ENCODE results near the gene ANKMY1. TPM values are rescaled to one million over a fixed set of nuclear protein-coding genes. Genes with fewer than 3 reads are reported as not detected.

The ANKMY1 gene
- total and polyA plus RNA-seq, 2 of the 8 experiments (the other 6 are each of a cell fraction or from before 2014, with no cell fraction given), result 4.5 to 4.8 TPM

DNA sequence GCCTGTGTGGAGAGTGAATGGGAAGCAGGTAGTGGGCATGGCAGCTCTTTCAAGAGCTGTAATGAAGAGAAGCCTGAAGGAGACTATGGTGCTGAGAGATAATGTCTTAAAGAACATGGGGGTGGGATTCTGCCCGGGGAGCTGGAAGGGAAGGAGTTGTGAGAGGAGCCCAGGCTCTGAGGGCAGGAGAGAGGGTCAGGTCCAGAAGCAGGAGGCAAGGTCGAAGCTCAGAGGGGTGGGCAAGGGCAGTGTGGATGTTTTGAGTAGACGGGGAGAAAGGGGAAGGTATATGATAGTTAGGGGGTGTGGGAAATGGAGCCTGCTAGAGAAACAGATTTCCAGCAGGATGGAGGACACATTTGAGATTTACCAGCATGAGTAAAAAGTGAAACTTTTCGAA, 30.9 kb upstream of the ANKMY1 start:
- peaks cover 12% of the 10 kb centered on the region; the same call in 1 of the 2 replicates for H3K23me2 ChIP-seq (ENCODE audit: low read depth, low read length)
- no peak overlapping the region for H2BK120ac ChIP-seq (replicated peaks; ENCODE audit: low read depth, low read length)
- DNase-seq (ENCODE audit: low read depth in 1 of 2, low spot score in 2 of 2) (no peak), FAIRE-seq (no peak)
- no peak overlapping the region for H4K5ac ChIP-seq (ENCODE audit: insufficient read length, low read depth, low read length)
- ChIA-PET CTCF (ENCODE audit: partially characterized antibody) (interaction anchor here (0.8 to 5.1 kb wide), 7 partner anchors 8 to 150 kb away, joined by 3 to 37 read pairs (median 4); no protein-coding TSS in a partner anchor), POLR2A (ENCODE audit: partially characterized antibody) (interaction anchor here (1.1 to 1.5 kb wide), 3 partner anchors 9 to 22 kb away, joined by 3 to 5 read pairs (median 4); no protein-coding TSS in a partner anchor)
- no peak overlapping the region for H3K27ac ChIP-seq (ENCODE audit: low read depth, low read length)
- no peak overlapping the region for H3K56ac ChIP-seq (replicated peaks; ENCODE audit: insufficient read length, low read depth, low read length)
- H3K4me3 ChIP-seq (ENCODE audit: extremely low read depth in 1 of 4, insufficient read depth in 2 of 4, low read depth in 3 of 4, low read length in 4 of 4), result no peak overlapping the region
- no peak overlapping the region for H4K8ac ChIP-seq (ENCODE audit: extremely low read depth, insufficient read depth, low read length)
- no peak overlapping the region for H3K4ac ChIP-seq (replicated peaks; ENCODE audit: insufficient read length, low read depth, low read length)
- H3K27me3 ChIP-seq (replicated peaks in 1 of 4; ENCODE audit: control insufficient read depth in 3 of 4, extremely low read depth in 1 of 4, insufficient read depth in 3 of 4, low read length in 3 of 4), result no peaks in the 10 kb centered on the region
- H3K4me2 ChIP-seq (ENCODE audit: insufficient read depth in 1 of 2, low read depth in 2 of 2, low read length in 2 of 2), result no peak overlapping the region; a peak in 1 of 4 replicates
- peaks cover 0 to 14% (median 11%) of the 10 kb centered on the region in 4 experiments; a peak in 6 of 7 replicates for H3K4me1 ChIP-seq (replicated peaks in 1 of 4; ENCODE audit: control insufficient read depth in 3 of 4, insufficient read depth in 4 of 4, low read length in 3 of 4)
- H4K91ac ChIP-seq (replicated peaks; ENCODE audit: insufficient read length, low read length), result no peak overlapping the region
- no peak overlapping the region for H3K23ac ChIP-seq (ENCODE audit: insufficient read length)
- peaks cover 0 to 8% (median 6%) of the 10 kb centered on the region in 4 experiments; a peak in 4 of 8 replicates for H3K36me3 ChIP-seq (ENCODE audit: control insufficient read depth in 2 of 4, insufficient read depth in 4 of 4, low read length in 3 of 4)
- H2AK5ac ChIP-seq (ENCODE audit: low read depth, low read length), result no peak overlapping the region
- no peak overlapping the region for H2BK15ac ChIP-seq (ENCODE audit: low read length)
- H2BK12ac ChIP-seq (ENCODE audit: low read depth, low read length), result no peak overlapping the region
- no peaks in the 10 kb centered on the region for H3K9me3 ChIP-seq (ENCODE audit: insufficient read depth in 2 of 2, low read depth in 1 of 2, low read length in 1 of 2)
- peaks cover 4 to 45% of the 10 kb centered on the region in 2 experiments; a peak in 3 of 4 replicates for H3K79me2 ChIP-seq (ENCODE audit: control insufficient read depth in 1 of 2, insufficient read depth in 2 of 2, low read length in 2 of 2)
- H2AFZ ChIP-seq (ENCODE audit: low read length), result no peak overlapping the region
- H3K14ac ChIP-seq (ENCODE audit: insufficient read length), result no peak overlapping the region
- peaks cover 17% of the 10 kb centered on the region for H3K79me1 ChIP-seq (ENCODE audit: low read depth, low read length)
- no peak overlapping the region for H2BK20ac ChIP-seq (ENCODE audit: low read length)
- H2BK5ac ChIP-seq (ENCODE audit: low read depth, low read length), result no peak overlapping the region
- H3K9ac ChIP-seq (replicated peaks in 1 of 4; ENCODE audit: extremely low read depth in 1 of 4, low read depth in 3 of 4, low read length in 3 of 4), result no peak overlapping the region
- peaks cover 2 to 30% of the 10 kb centered on the region in 2 experiments for H4K20me1 ChIP-seq (replicated peaks in 1 of 2; ENCODE audit: control insufficient read depth in 1 of 2, insufficient read depth in 2 of 2, low read length in 2 of 2)
- no peak overlapping the region for H3K18ac ChIP-seq (ENCODE audit: extremely low read depth, low read length)
- 86 to 100% methylated on average over 1 to 4 of the region's 4 CpGs for WGBS, 2 experiments (ENCODE audit: extremely low coverage in 1 of 2, insufficient coverage in 1 of 2, insufficient read length in 1 of 2, insufficient replicate concordance in 2 of 2, low coverage in 1 of 2, low lambda C conversion rate in 2 of 2, missing lambda C conversion rate in 1 of 2)
